Neural cell (in vitro differentiated cells): Measurements from ENCODE around the gene SLC8A1.

Source experiments
- EP300 ChIP-seq: fragments of 450-650 bp; conservative IDR thresholded peaks from 2 replicates; pipeline ENCODE4 v1.6.1; 2014; ENCODE audit warnings: antibody characterized with exemption, mild to moderate bottlenecking, moderate library complexity; ENCODE audit not compliant: poor library complexity, severe bottlenecking
- EZH2 ChIP-seq: fragments of 200-600, 300-800 bp; shearing (Covaris generic), sonication (generic); IDR thresholded peaks from 2 replicates; pipeline ENCODE4 v1.6.1; 2014; ENCODE audit warnings: antibody characterized with exemption, low read length, borderline replicate concordance, mild to moderate bottlenecking; ENCODE audit not compliant: insufficient read depth, poor library complexity, severe bottlenecking
- MXI1 ChIP-seq: fragments of 450-650 bp; conservative IDR thresholded peaks from 2 replicates; pipeline ENCODE4 v1.6.1; 2014; ENCODE audit warnings: antibody characterized with exemption, mild to moderate bottlenecking; ENCODE audit not compliant: poor library complexity, severe bottlenecking
- POLR2AphosphoS5 ChIP-seq: IDR thresholded peaks from 2 replicates; pipeline ENCODE4 v1.6.1; 2012
- RAD21 ChIP-seq: fragments of 450-650 bp; conservative IDR thresholded peaks from 2 replicates; pipeline ENCODE4 v1.6.1; 2014; ENCODE audit warnings: antibody characterized with exemption, mild to moderate bottlenecking, moderate library complexity
- TF ChIP-seq, protein P1 (sequence below): fragments of 450-650 bp; IDR thresholded peaks from 2 replicates; pipeline ENCODE4 v1.5.1; 2014; ENCODE audit warnings: antibody characterized with exemption, mild to moderate bottlenecking, moderate library complexity; ENCODE audit not compliant: poor library complexity, severe bottlenecking
- TF ChIP-seq, protein P2 (sequence below): IDR thresholded peaks from 2 replicates; pipeline ENCODE4 v1.6.1; 2012; ENCODE audit warnings: borderline replicate concordance

DNA sequence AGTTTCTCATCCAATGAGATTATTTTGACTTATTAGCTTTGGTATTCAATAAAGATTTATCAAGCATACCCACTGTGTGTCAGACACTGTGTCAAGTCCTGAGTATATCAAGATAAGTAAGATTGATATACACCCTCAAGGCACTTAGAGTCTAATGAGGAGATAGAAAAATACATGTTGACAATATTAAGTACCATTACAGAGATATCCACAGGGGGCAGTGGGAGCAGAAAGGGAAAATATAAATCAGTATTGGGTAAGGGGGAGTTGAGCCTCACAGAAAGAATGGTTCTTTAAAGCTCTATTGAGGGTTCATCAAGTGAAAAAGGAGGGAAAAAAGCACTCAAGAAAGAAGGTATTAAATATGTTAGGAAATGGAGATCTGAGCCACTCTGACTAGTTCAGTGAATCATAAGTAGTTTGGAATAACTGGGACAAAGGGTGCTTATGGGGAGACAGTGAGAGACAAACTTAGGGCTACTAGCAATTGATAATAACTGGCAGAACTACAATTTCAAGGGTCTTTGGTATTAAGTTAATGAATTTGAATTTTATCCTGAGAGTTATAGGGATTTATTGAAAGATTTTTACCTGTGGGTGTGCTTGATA is 45.5 kb upstream of the SLC8A1 start:
- TF ChIP-seq, protein P1, sequence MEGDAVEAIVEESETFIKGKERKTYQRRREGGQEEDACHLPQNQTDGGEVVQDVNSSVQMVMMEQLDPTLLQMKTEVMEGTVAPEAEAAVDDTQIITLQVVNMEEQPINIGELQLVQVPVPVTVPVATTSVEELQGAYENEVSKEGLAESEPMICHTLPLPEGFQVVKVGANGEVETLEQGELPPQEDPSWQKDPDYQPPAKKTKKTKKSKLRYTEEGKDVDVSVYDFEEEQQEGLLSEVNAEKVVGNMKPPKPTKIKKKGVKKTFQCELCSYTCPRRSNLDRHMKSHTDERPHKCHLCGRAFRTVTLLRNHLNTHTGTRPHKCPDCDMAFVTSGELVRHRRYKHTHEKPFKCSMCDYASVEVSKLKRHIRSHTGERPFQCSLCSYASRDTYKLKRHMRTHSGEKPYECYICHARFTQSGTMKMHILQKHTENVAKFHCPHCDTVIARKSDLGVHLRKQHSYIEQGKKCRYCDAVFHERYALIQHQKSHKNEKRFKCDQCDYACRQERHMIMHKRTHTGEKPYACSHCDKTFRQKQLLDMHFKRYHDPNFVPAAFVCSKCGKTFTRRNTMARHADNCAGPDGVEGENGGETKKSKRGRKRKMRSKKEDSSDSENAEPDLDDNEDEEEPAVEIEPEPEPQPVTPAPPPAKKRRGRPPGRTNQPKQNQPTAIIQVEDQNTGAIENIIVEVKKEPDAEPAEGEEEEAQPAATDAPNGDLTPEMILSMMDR: no peak
- TF ChIP-seq, protein P2, sequence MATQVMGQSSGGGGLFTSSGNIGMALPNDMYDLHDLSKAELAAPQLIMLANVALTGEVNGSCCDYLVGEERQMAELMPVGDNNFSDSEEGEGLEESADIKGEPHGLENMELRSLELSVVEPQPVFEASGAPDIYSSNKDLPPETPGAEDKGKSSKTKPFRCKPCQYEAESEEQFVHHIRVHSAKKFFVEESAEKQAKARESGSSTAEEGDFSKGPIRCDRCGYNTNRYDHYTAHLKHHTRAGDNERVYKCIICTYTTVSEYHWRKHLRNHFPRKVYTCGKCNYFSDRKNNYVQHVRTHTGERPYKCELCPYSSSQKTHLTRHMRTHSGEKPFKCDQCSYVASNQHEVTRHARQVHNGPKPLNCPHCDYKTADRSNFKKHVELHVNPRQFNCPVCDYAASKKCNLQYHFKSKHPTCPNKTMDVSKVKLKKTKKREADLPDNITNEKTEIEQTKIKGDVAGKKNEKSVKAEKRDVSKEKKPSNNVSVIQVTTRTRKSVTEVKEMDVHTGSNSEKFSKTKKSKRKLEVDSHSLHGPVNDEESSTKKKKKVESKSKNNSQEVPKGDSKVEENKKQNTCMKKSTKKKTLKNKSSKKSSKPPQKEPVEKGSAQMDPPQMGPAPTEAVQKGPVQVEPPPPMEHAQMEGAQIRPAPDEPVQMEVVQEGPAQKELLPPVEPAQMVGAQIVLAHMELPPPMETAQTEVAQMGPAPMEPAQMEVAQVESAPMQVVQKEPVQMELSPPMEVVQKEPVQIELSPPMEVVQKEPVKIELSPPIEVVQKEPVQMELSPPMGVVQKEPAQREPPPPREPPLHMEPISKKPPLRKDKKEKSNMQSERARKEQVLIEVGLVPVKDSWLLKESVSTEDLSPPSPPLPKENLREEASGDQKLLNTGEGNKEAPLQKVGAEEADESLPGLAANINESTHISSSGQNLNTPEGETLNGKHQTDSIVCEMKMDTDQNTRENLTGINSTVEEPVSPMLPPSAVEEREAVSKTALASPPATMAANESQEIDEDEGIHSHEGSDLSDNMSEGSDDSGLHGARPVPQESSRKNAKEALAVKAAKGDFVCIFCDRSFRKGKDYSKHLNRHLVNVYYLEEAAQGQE: no peak
- no peak for TF ChIP-seq POLR2AphosphoS5
- TF ChIP-seq RAD21: no peak
- TF ChIP-seq EZH2: no peak
- TF ChIP-seq MXI1: no peak
- no peak for TF ChIP-seq EP300
